ENCODE measurements around the gene RFX7.

The RFX7 gene

GRCh38 chr15:56148064-56148463 lies 95.6 kb downstream of the RFX7 start:
- DNase-seq (ENCODE audit: extremely low read depth, low read depth), result no peak
- H3K4me3 ChIP-seq (replicated peaks; ENCODE audit: low read depth, low read length), result no peak overlapping the region
- TF ChIP-seq, protein P1, sequence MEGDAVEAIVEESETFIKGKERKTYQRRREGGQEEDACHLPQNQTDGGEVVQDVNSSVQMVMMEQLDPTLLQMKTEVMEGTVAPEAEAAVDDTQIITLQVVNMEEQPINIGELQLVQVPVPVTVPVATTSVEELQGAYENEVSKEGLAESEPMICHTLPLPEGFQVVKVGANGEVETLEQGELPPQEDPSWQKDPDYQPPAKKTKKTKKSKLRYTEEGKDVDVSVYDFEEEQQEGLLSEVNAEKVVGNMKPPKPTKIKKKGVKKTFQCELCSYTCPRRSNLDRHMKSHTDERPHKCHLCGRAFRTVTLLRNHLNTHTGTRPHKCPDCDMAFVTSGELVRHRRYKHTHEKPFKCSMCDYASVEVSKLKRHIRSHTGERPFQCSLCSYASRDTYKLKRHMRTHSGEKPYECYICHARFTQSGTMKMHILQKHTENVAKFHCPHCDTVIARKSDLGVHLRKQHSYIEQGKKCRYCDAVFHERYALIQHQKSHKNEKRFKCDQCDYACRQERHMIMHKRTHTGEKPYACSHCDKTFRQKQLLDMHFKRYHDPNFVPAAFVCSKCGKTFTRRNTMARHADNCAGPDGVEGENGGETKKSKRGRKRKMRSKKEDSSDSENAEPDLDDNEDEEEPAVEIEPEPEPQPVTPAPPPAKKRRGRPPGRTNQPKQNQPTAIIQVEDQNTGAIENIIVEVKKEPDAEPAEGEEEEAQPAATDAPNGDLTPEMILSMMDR (IDR thresholded peaks at IDR 0.05; ENCODE audit: low read depth, low read length, missing control alignments), result no peak

GRCh38 chr15:56146756-56147155 lies 96.9 kb downstream of the RFX7 start:
- TF ChIP-seq, protein P1 (IDR thresholded peaks at IDR 0.05; ENCODE audit: low read depth, low read length, missing control alignments), result no peak
- no peak for DNase-seq (ENCODE audit: extremely low read depth, low read depth)
- H3K4me3 ChIP-seq (replicated peaks; ENCODE audit: low read depth, low read length), result no peak overlapping the region

- TF ChIP-seq, protein P1 (IDR thresholded peaks at IDR 0.05; ENCODE audit: low read depth, low read length, missing control alignments), result no peak
- no peak for DNase-seq (ENCODE audit: extremely low read depth, low read depth)
These were observed 115.6 kb downstream of the RFX7 start for GRCh38 chr15:56128081-56128480.

GRCh38 chr15:56126409-56126808 lies 117.3 kb downstream of the RFX7 start:
- DNase-seq (ENCODE audit: extremely low read depth, low read depth), result no peak
- TF ChIP-seq, protein P1 (IDR thresholded peaks at IDR 0.05; ENCODE audit: low read depth, low read length, missing control alignments), result no peak
- H3K4me3 ChIP-seq (replicated peaks; ENCODE audit: low read depth, low read length), result no peak overlapping the region

More at GRCh38 chr15:56128081-56128480, 115.6 kb downstream of the RFX7 start:
- no peak overlapping the region for H3K4me3 ChIP-seq (replicated peaks; ENCODE audit: low read depth, low read length)

- no peak for DNase-seq (ENCODE audit: extremely low read depth, low read depth)
- TF ChIP-seq, protein P1 (IDR thresholded peaks at IDR 0.05; ENCODE audit: low read depth, low read length, missing control alignments), result no peak
These were observed 119.3 kb downstream of the RFX7 start for GRCh38 chr15:56124391-56124790.

DNA sequence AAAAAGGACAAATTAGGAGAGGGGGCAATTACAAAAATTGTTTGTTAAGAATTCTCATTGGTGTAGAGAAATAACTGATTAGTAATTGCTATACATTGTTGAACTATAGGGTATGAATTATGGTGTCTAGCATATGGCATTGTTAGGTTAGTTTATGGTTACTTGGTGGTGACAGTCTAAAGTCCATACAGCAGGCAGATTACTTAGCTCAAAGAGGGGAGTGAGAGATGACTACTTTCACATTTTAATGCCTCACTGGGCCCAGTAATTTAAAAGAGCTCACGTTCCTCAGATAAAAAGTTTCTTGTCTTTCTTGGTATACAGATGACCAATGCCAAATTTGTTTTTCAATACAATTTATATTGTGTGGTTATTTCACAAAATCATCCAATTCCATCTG lies 137.8 kb downstream of the RFX7 start:
- TF ChIP-seq, protein P1 (IDR thresholded peaks at IDR 0.05; ENCODE audit: low read depth, low read length, missing control alignments), result no peak
- H3K4me3 ChIP-seq (replicated peaks; ENCODE audit: low read depth, low read length), result no peak overlapping the region
- DNase-seq (ENCODE audit: extremely low read depth, low read depth), result no peak

More at GRCh38 chr15:56124391-56124790, 119.3 kb downstream of the RFX7 start:
- no peak overlapping the region for H3K4me3 ChIP-seq (replicated peaks; ENCODE audit: low read depth, low read length)

DNA sequence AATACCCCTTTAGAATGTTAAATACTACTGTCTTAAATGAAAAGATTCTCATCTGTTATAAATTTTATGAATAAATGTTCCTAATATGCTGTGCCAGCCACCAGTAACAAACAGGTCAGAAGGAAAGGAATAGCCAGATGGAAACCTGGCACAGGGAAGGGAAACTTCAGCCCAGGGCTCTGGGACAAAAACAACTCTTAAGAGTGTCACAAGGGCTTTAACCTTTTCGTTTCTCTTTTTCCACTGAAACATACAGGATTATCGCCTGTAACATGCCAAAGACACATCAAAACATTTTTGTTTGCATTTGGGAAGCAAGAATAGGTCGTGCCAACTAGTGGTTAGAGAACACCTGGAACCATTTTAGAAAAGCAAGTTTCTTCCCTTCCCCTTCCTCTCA lies 141.2 kb downstream of the RFX7 start:
- TF ChIP-seq, protein P1 (IDR thresholded peaks at IDR 0.05; ENCODE audit: low read depth, low read length, missing control alignments), result no peak
- no peak overlapping the region for H3K4me3 ChIP-seq (replicated peaks; ENCODE audit: low read depth, low read length)
- DNase-seq (ENCODE audit: extremely low read depth, low read depth), result no peak

Data from HFF-Myc (cell line).